ENCODE data around the gene UBE2F. TPM values are rescaled to one million over a fixed set of nuclear protein-coding genes. Genes with fewer than 3 reads are reported as not detected.

Gene UBE2F
- polyA plus RNA-seq, 1 of the 3 experiments (the other 2 are of a cell fraction), result 56.9 TPM

DNA sequence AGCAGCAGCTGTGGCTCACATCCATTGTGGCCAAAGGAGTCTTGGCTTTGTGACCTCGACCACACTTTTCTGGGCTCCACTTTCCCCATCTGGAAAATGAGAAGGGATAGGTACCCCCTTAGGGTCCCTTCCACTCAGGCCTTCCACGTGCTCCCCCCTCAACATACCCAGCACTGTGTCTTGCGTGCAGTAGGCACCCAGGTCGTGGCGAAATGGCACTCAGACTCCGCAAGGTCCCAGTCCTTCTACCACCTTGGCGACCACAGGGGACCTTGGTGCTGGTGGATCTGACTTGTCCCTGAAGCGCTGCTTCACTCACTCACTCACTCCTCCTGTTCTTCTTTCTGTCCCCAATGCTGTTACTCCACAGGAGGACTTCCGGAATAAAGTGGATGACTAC, 74.1 kb downstream of the UBE2F start:
- no peaks in the 10 kb centered on the region; a peak in 2 of 4 replicates for H3K4me1 ChIP-seq (ENCODE audit: control insufficient read depth in 1 of 2, insufficient read depth in 2 of 2, low read depth in 1 of 2, low read length in 1 of 2)
- POLR2A ChIA-PET, result interaction anchor here (1.1 kb wide), 1 partner anchor 20 kb away, joined by 3 read pairs; the partner anchor contains the start of gene SCLY
- no peaks in the 10 kb centered on the region for H4K20me1 ChIP-seq (ENCODE audit: insufficient read depth)
- TF ChIP-seq RAD21 (IDR thresholded peaks at IDR 0.05; ENCODE audit: low read length) (no peak), YY1 (IDR thresholded peaks at IDR 0.05; ENCODE audit: low read depth) (no peak), JUND (IDR thresholded peaks at IDR 0.05) (no peak), SIN3A (IDR thresholded peaks at IDR 0.05; ENCODE audit: borderline replicate concordance, low read depth, low read length) (no peak), FOXJ3 (CRISPR knock-in tag; IDR thresholded peaks at IDR 0.05) (no peak), MEF2A (IDR thresholded peaks at IDR 0.05; ENCODE audit: borderline replicate concordance, low read depth) (no peak), GABPA (IDR thresholded peaks at IDR 0.05; ENCODE audit: low read depth) (no peak), TCF12 (IDR thresholded peaks at IDR 0.05) (no peak)
- H3K27me3 ChIP-seq (ENCODE audit: insufficient read depth), result no peaks in the 10 kb centered on the region
- H3K4me3 ChIP-seq (ENCODE audit: low read depth in 2 of 2, low read length in 1 of 2), result no peak overlapping the region
- no peak overlapping the region for H3K27ac ChIP-seq (ENCODE audit: low read depth in 2 of 2, low read length in 1 of 2)
- no peaks in the 10 kb centered on the region for H3K79me2 ChIP-seq (ENCODE audit: insufficient read depth)
- H3K9me3 ChIP-seq, result no peaks in the 10 kb centered on the region
- 95% methylated on average over 8 of the region's 9 CpGs for WGBS (ENCODE audit: low lambda C conversion rate)
- no peak overlapping the region for H3K9ac ChIP-seq
- DNase-seq, result no peak
- CTCF ChIA-PET, result interaction anchor here (0.6 kb wide), 1 partner anchor 51 kb away, joined by 3 read pairs; no protein-coding TSS in a partner anchor
- no peaks in the 10 kb centered on the region for H3F3A ChIP-seq (replicated peaks; ENCODE audit: insufficient read depth)
- H3K9me2 ChIP-seq, result no peaks in the 10 kb centered on the region
- H3K4me2 ChIP-seq, result no peak overlapping the region
- H2AFZ ChIP-seq (ENCODE audit: low read depth), result no peak overlapping the region
- peaks cover 26 to 71% of the 10 kb centered on the region in 2 experiments for H3K36me3 ChIP-seq (replicated peaks in 1 of 2; ENCODE audit: control insufficient read depth in 1 of 2, insufficient read depth in 2 of 2, low read length in 1 of 2)

DNA sequence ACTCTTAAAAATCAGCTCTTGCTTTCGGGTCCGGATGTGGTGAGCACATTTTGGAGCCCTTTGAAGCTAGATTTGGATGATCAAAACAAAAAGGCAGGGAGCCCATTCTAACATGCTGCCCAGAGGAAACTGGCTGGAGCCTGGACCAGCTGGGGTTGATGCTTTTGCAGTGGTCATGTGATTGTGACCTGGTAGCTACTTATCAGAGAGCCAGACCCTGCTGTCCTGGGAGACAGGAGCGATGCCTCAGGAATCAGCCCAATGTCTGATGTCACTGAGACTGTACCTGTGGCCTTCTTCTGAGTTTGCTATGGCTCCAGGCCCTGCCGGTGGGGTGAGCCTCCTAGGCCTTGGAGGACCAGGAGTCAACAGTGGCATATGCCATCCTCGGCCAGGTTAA, 75.3 kb downstream of the UBE2F start:
- POLR2A ChIA-PET, result interaction anchor here (1.4 kb wide), 1 partner anchor 18 kb away, joined by 3 read pairs; no protein-coding TSS in a partner anchor
- no peak for DNase-seq
- H4K20me1 ChIP-seq (ENCODE audit: insufficient read depth), result no peaks in the 10 kb centered on the region
- H3K36me3 ChIP-seq (replicated peaks in 1 of 2; ENCODE audit: control insufficient read depth in 1 of 2, insufficient read depth in 2 of 2, low read length in 1 of 2), result peaks cover 18 to 66% of the 10 kb centered on the region in 2 experiments
- 99% methylated on average over 3 of the region's 5 CpGs for WGBS (ENCODE audit: low lambda C conversion rate)
- H3K27me3 ChIP-seq (ENCODE audit: insufficient read depth), result no peaks in the 10 kb centered on the region
- CTCF ChIA-PET, result no interaction called here
- H3K4me2 ChIP-seq, result no peak overlapping the region
- no peak overlapping the region for H2AFZ ChIP-seq (ENCODE audit: low read depth)
- no peaks in the 10 kb centered on the region for H3K9me3 ChIP-seq
- no peak overlapping the region; a peak in 1 of 4 replicates for H3K27ac ChIP-seq (ENCODE audit: low read depth in 2 of 2, low read length in 1 of 2)
- H3K4me1 ChIP-seq (ENCODE audit: control insufficient read depth in 1 of 2, insufficient read depth in 2 of 2, low read depth in 1 of 2, low read length in 1 of 2), result no peaks in the 10 kb centered on the region; a peak in 2 of 4 replicates
- H3F3A ChIP-seq (replicated peaks; ENCODE audit: insufficient read depth), result no peaks in the 10 kb centered on the region
- H3K79me2 ChIP-seq (ENCODE audit: insufficient read depth), result no peaks in the 10 kb centered on the region
- no peak overlapping the region for H3K4me3 ChIP-seq (ENCODE audit: low read depth in 2 of 2, low read length in 1 of 2)
- no peak overlapping the region for H3K9ac ChIP-seq
- no peaks in the 10 kb centered on the region for H3K9me2 ChIP-seq
- TF ChIP-seq FOXM1 (IDR thresholded peaks at IDR 0.05; ENCODE audit: low read depth) (no peak), FOSL2 (IDR thresholded peaks at IDR 0.05; ENCODE audit: borderline replicate concordance, low read depth) (no peak), RFX5 (IDR thresholded peaks at IDR 0.05; ENCODE audit: low read length) (no peak), TEAD4 (IDR thresholded peaks at IDR 0.05; ENCODE audit: borderline replicate concordance, insufficient read depth) (no peak), NRF1 (IDR thresholded peaks at IDR 0.05; ENCODE audit: low read depth, low read length) (no peak), TCF12 (IDR thresholded peaks at IDR 0.05) (no peak), YY1 (IDR thresholded peaks at IDR 0.05; ENCODE audit: low read depth) (no peak), MEF2A (IDR thresholded peaks at IDR 0.05; ENCODE audit: borderline replicate concordance, low read depth) (no peak), EP300 (IDR thresholded peaks at IDR 0.05; ENCODE audit: borderline replicate concordance in 1 of 2, low read depth in 1 of 2, low read length in 1 of 2) (no peak), RXRA (IDR thresholded peaks at IDR 0.05; ENCODE audit: borderline replicate concordance, low read depth) (no peak), EZH2phosphoT487 (IDR thresholded peaks at IDR 0.05; ENCODE audit: borderline replicate concordance, low read depth) (no peak), CHD2 (IDR thresholded peaks at IDR 0.05; ENCODE audit: low read length, partially characterized antibody) (no peak)
- TF ChIP-seq, protein P1, sequence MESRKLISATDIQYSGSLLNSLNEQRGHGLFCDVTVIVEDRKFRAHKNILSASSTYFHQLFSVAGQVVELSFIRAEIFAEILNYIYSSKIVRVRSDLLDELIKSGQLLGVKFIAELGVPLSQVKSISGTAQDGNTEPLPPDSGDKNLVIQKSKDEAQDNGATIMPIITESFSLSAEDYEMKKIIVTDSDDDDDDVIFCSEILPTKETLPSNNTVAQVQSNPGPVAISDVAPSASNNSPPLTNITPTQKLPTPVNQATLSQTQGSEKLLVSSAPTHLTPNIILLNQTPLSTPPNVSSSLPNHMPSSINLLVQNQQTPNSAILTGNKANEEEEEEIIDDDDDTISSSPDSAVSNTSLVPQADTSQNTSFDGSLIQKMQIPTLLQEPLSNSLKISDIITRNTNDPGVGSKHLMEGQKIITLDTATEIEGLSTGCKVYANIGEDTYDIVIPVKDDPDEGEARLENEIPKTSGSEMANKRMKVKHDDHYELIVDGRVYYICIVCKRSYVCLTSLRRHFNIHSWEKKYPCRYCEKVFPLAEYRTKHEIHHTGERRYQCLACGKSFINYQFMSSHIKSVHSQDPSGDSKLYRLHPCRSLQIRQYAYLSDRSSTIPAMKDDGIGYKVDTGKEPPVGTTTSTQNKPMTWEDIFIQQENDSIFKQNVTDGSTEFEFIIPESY (IDR thresholded peaks at IDR 0.05; ENCODE audit: borderline replicate concordance, low read depth), result no peak
- TF ChIP-seq, protein P2, sequence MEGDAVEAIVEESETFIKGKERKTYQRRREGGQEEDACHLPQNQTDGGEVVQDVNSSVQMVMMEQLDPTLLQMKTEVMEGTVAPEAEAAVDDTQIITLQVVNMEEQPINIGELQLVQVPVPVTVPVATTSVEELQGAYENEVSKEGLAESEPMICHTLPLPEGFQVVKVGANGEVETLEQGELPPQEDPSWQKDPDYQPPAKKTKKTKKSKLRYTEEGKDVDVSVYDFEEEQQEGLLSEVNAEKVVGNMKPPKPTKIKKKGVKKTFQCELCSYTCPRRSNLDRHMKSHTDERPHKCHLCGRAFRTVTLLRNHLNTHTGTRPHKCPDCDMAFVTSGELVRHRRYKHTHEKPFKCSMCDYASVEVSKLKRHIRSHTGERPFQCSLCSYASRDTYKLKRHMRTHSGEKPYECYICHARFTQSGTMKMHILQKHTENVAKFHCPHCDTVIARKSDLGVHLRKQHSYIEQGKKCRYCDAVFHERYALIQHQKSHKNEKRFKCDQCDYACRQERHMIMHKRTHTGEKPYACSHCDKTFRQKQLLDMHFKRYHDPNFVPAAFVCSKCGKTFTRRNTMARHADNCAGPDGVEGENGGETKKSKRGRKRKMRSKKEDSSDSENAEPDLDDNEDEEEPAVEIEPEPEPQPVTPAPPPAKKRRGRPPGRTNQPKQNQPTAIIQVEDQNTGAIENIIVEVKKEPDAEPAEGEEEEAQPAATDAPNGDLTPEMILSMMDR (IDR thresholded peaks at IDR 0.05), result no peak
- TF ChIP-seq, protein P3, sequence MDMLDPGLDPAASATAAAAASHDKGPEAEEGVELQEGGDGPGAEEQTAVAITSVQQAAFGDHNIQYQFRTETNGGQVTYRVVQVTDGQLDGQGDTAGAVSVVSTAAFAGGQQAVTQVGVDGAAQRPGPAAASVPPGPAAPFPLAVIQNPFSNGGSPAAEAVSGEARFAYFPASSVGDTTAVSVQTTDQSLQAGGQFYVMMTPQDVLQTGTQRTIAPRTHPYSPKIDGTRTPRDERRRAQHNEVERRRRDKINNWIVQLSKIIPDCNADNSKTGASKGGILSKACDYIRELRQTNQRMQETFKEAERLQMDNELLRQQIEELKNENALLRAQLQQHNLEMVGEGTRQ (IDR thresholded peaks at IDR 0.05; ENCODE audit: borderline replicate concordance, low read depth, low read length), result no peak
